Keratinocyte (primary cell): ENCODE data around the gene VAC14.

Source experiments
- CTCF ChIP-seq, 3 experiments: IDR thresholded peaks in 1 of 3; conservative IDR thresholded peaks in 1 of 3; optimal IDR thresholded peaks in 1 of 3; 2 replicates in 2 of 3; 3 replicates in 1 of 3; pipeline versions ENCODE3 to v1.5.1; 2011; ENCODE audit warnings: low read length in 3 of 3, mild to moderate bottlenecking in 3 of 3, moderate library complexity in 2 of 3, control low read depth in 1 of 3, inconsistent platforms in 1 of 3; ENCODE audit not compliant: insufficient read depth in 2 of 3; ENCODE audit errors: extremely low read depth in 1 of 3
- EZH2 ChIP-seq: IDR thresholded peaks from one replicate; pipeline ENCODE4 v1.6.1; 2012; ENCODE audit warnings: inconsistent platforms, mild to moderate bottlenecking, low read length, moderate library complexity

- TF ChIP-seq CTCF (optimal IDR thresholded peaks at IDR 0.05 in 1 of 3, IDR thresholded peaks at IDR 0.05 in 1 of 3, conservative IDR thresholded peaks at IDR 0.05 in 1 of 3; ENCODE audit: extremely low read depth in 1 of 3, insufficient read depth in 2 of 3, low read length in 3 of 3) (no peak), EZH2 (no peak)
These were observed 7.0 kb downstream of the VAC14 start for GRCh38 chr16:70793851-70794502.
